Subcutaneous abdominal adipose tissue (tissue), 5 donors: ENCODE data around the gene ACTR3C.
"Not testable (repeated sequence)": the region's sequence is repeated elsewhere in the genome, so short reads cannot be mapped to it uniquely, and the experiment has no call there.

Source experiments
- H3K27ac ChIP-seq: one replicate; pipeline ENCODE4 v1.7.0; 2013; ENCODE audit warnings: low read depth, mild to moderate bottlenecking, inconsistent platforms, low read length, moderate library complexity
- H3K27me3 ChIP-seq, 5 donors: one replicate each; pipeline ENCODE4 v1.7.0; 2013; ENCODE audit warnings: low read length in 5 of 5, inconsistent platforms in 1 of 5; ENCODE audit not compliant: control insufficient read depth in 5 of 5, insufficient read depth in 4 of 5
- H3K36me3 ChIP-seq, 5 donors: one replicate each; pipeline ENCODE4 v1.7.0; 2013; ENCODE audit warnings: low read length in 5 of 5; ENCODE audit not compliant: control insufficient read depth in 5 of 5, insufficient read depth in 5 of 5
- H3K4me1 ChIP-seq, 5 donors: one replicate each; pipeline ENCODE4 v1.7.0; 2013; ENCODE audit warnings: low read length in 5 of 5, mild to moderate bottlenecking in 3 of 5, moderate library complexity in 1 of 5; ENCODE audit not compliant: control insufficient read depth in 5 of 5, insufficient read depth in 5 of 5
- H3K4me3 ChIP-seq, 5 donors: one replicate each; pipeline ENCODE4 v1.7.0; 2013; ENCODE audit warnings: low read length in 5 of 5, low read depth in 1 of 5
- H3K9ac ChIP-seq, 5 donors: one replicate each; pipeline ENCODE4 v1.7.0; 2013; ENCODE audit warnings: low read length in 5 of 5, mild to moderate bottlenecking in 4 of 5, moderate library complexity in 3 of 5
- H3K9me3 ChIP-seq, 5 donors: one replicate each; pipeline ENCODE4 v1.7.0; 2013; ENCODE audit warnings: low read length in 5 of 5; ENCODE audit not compliant: control insufficient read depth in 5 of 5
- donor health status: healthy.
- donor health status: healthy.
- donor health status: healthy.
- donor health status: healthy.
- donor health status: healthy.

The ACTR3C gene

GRCh38 chr7:150316987-150317386 is 6.4 kb downstream of the ACTR3C start:
- H3K27me3 ChIP-seq, H3K4me1 ChIP-seq, H3K9ac ChIP-seq, H3K9me3 ChIP-seq, H3K4me3 ChIP-seq, H3K36me3 ChIP-seq, H3K27ac ChIP-seq: not testable (repeated sequence)

GRCh38 chr7:150314639-150315239 is 8.6 kb downstream of the ACTR3C start:
- Histone ChIP-seq H3K27ac (no peak overlapping the region), H3K4me1 (no peaks in the 10 kb centered on the region), H3K4me3 (no peak overlapping the region), H3K9me3 (no peaks in the 10 kb centered on the region), H3K9ac (no peak overlapping the region), H3K36me3 (no peaks in the 10 kb centered on the region), H3K27me3 (no peaks in the 10 kb centered on the region)

- Histone ChIP-seq H3K4me1 (no peaks in the 10 kb centered on the region), H3K9me3 (no peaks in the 10 kb centered on the region), H3K9ac (no peak overlapping the region), H3K27ac (no peak overlapping the region), H3K36me3 (no peaks in the 10 kb centered on the region), H3K4me3 (no peak overlapping the region), H3K27me3 (no peaks in the 10 kb centered on the region)
These were observed 9.5 kb downstream of the ACTR3C start for GRCh38 chr7:150313870-150314269.

GRCh38 chr7:150313367-150313809 is 10.0 kb downstream of the ACTR3C start:
- H3K36me3 ChIP-seq, result no peaks in the 10 kb centered on the region
- no peaks in the 10 kb centered on the region for H3K9me3 ChIP-seq
- no peak overlapping the region for H3K4me3 ChIP-seq
- no peak overlapping the region for H3K9ac ChIP-seq
- no peak overlapping the region for H3K27ac ChIP-seq
- H3K4me1 ChIP-seq, result no peaks in the 10 kb centered on the region
- no peaks in the 10 kb centered on the region for H3K27me3 ChIP-seq

GRCh38 chr7:150312649-150313366 is 10.5 kb downstream of the ACTR3C start:
- not testable (repeated sequence) for H3K27ac ChIP-seq, H3K4me1 ChIP-seq, H3K27me3 ChIP-seq, H3K9ac ChIP-seq, H3K4me3 ChIP-seq, H3K36me3 ChIP-seq, H3K9me3 ChIP-seq

- H3K27ac ChIP-seq, result no peak overlapping the region
- H3K9me3 ChIP-seq, result no peaks in the 10 kb centered on the region
These were observed 11.6 kb downstream of the ACTR3C start for GRCh38 chr7:150311711-150312110.

GRCh38 chr7:150311146-150311545 is 12.2 kb downstream of the ACTR3C start:
- no peak overlapping the region for H3K27ac ChIP-seq
- no peak overlapping the region for H3K4me3 ChIP-seq
- H3K27me3 ChIP-seq, result no peaks in the 10 kb centered on the region
- no peaks in the 10 kb centered on the region for H3K9me3 ChIP-seq
- H3K36me3 ChIP-seq, result no peaks in the 10 kb centered on the region
- no peak overlapping the region for H3K9ac ChIP-seq
- no peaks in the 10 kb centered on the region for H3K4me1 ChIP-seq

More at GRCh38 chr7:150311711-150312110, 11.6 kb downstream of the ACTR3C start:
- Histone ChIP-seq H3K36me3 (no peaks in the 10 kb centered on the region), H3K4me3 (no peak overlapping the region), H3K4me1 (no peaks in the 10 kb centered on the region), H3K9ac (no peak overlapping the region), H3K27me3 (no peaks in the 10 kb centered on the region)

- Histone ChIP-seq H3K27me3 (no peaks in the 10 kb centered on the region), H3K36me3 (no peaks in the 10 kb centered on the region), H3K9ac (no peak overlapping the region), H3K4me1 (no peaks in the 10 kb centered on the region), H3K4me3 (no peak overlapping the region), H3K27ac (no peak overlapping the region), H3K9me3 (no peaks in the 10 kb centered on the region)
These were observed 14.8 kb downstream of the ACTR3C start for GRCh38 chr7:150308575-150308974.

GRCh38 chr7:150307904-150308303 is 15.4 kb downstream of the ACTR3C start:
- H3K27ac ChIP-seq, result no peak overlapping the region
- H3K9ac ChIP-seq, result no peak overlapping the region
- no peaks in the 10 kb centered on the region for H3K9me3 ChIP-seq
- no peaks in the 10 kb centered on the region for H3K4me1 ChIP-seq
- no peaks in the 10 kb centered on the region for H3K36me3 ChIP-seq
- H3K4me3 ChIP-seq, result no peak overlapping the region
- no peaks in the 10 kb centered on the region for H3K27me3 ChIP-seq

GRCh38 chr7:150307129-150307528 is 16.2 kb downstream of the ACTR3C start:
- Histone ChIP-seq H3K27me3 (no peaks in the 10 kb centered on the region), H3K4me1 (no peaks in the 10 kb centered on the region), H3K27ac (no peak overlapping the region), H3K4me3 (no peak overlapping the region), H3K9me3 (no peaks in the 10 kb centered on the region), H3K36me3 (no peaks in the 10 kb centered on the region), H3K9ac (no peak overlapping the region)
